Esophagus squamous epithelium (tissue), 4 donors: ENCODE measurements around the gene ARAP1.

ENCODE experiments used
- POLR2A ChIP-seq, 4 donors: fragments of 450-650 bp; IDR thresholded peaks; one replicate each; pipeline ENCODE4 v1.6.1; 2017; ENCODE audit warnings: antibody characterized with exemption in 4 of 4, mild to moderate bottlenecking in 4 of 4, moderate library complexity in 3 of 4
- TF ChIP-seq, protein P1 (sequence below), 6 experiments: fragments of 450-650 bp in 4 of 6; fragments of 200-600 bp in 2 of 6; sonication (generic) in 2 of 6; IDR thresholded peaks; one replicate each; pipeline ENCODE4 v1.5.1; 2016 to 2019; ENCODE audit warnings: antibody characterized with exemption in 6 of 6, mild to moderate bottlenecking in 4 of 6, moderate library complexity in 4 of 6

DNA sequence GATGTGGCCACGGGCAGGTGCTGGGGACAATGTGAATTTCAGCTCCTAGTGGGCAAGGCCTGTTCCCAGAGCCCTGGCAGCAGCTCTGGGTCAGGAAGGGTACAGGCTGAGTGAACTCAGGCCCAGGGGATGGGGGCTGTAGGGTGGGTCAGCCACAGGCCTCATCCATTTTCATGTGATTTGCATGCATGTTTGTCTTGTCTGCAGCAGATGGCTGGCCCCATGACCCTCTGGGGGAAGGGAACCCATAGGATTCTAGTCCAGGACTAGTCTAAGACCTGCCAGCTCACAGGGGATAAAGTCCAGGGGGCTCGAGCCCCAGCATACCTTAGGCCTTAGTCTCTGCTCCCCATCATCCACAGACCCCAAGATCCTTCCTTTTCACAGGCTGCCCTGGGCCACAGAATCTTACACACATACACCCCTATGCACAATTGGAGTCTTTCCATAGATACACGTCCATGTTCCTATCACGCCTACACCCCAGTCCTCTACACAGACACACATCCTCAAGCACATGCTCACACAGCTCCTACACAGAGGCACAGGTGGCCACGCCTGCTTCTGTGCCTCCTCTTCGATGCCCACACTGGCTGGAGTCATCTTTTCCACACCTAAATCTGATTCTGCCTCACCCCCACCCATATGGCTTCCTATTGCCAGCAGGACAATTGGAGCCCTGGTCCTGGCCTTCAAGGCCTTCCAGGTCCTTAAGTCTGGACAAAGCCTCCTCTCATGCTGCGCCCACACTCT lies 103.6 kb downstream of the ARAP1 start:
- TF ChIP-seq POLR2A (IDR thresholded peaks at IDR 0.05): no peak
- TF ChIP-seq, protein P1, sequence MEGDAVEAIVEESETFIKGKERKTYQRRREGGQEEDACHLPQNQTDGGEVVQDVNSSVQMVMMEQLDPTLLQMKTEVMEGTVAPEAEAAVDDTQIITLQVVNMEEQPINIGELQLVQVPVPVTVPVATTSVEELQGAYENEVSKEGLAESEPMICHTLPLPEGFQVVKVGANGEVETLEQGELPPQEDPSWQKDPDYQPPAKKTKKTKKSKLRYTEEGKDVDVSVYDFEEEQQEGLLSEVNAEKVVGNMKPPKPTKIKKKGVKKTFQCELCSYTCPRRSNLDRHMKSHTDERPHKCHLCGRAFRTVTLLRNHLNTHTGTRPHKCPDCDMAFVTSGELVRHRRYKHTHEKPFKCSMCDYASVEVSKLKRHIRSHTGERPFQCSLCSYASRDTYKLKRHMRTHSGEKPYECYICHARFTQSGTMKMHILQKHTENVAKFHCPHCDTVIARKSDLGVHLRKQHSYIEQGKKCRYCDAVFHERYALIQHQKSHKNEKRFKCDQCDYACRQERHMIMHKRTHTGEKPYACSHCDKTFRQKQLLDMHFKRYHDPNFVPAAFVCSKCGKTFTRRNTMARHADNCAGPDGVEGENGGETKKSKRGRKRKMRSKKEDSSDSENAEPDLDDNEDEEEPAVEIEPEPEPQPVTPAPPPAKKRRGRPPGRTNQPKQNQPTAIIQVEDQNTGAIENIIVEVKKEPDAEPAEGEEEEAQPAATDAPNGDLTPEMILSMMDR (IDR thresholded peaks at IDR 0.05): no peak
